H1 (cell line): Measurements from ENCODE around the gene RFLNA. TPM values are rescaled to one million over a fixed set of nuclear protein-coding genes. Genes with fewer than 3 reads are reported as not detected.

Experiments used
- CTCF ChIA-PET: fragments of 300-600 bp; sonication (Branson Sonifier 250); formaldehyde crosslinking; loops from one replicate; lab custom pipeline; 2021; ENCODE audit not compliant: partially characterized antibody; lab: Charles Lee
- POLR2A ChIA-PET: fragments of 300-600 bp; sonication (Branson Sonifier 250); formaldehyde crosslinking; loops from one replicate; lab custom pipeline; 2021; ENCODE audit warnings: inconsistent platforms; ENCODE audit not compliant: partially characterized antibody; lab: Charles Lee
- DNase-seq, 2 experiments: peaks; one replicate each; pipeline versions ENCODE4 v3.0.0 to v3.0.0-alpha.2; 2010 to 2022; ENCODE audit warnings: low spot score in 2 of 2, low read depth in 1 of 2, mixed read lengths in 1 of 2
- FAIRE-seq: peaks from 2 replicates; lab custom pipeline; 2011; peaks lifted over from hg19 to GRCh38; lab: Jason Lieb, UNC
- H2AFZ ChIP-seq: 2 replicates; pipeline ENCODE4 v1.8.1; 2012; ENCODE audit warnings: low read length, inconsistent platforms
- H2AK5ac ChIP-seq: 2 replicates; pipeline ENCODE4 v1.6.1; 2013; ENCODE audit warnings: low read depth, low read length
- H2BK120ac ChIP-seq: replicated peaks from 2 replicates; pipeline ENCODE3; 2013; ENCODE audit warnings: low read depth, low read length, inconsistent platforms
- H2BK12ac ChIP-seq: 2 replicates; pipeline ENCODE4 v1.6.1; 2013; ENCODE audit warnings: low read depth, low read length
- H2BK15ac ChIP-seq: 2 replicates; pipeline ENCODE4 v1.6.1; 2013; ENCODE audit warnings: low read length
- H2BK20ac ChIP-seq: 2 replicates; pipeline ENCODE4 v1.6.1; 2013; ENCODE audit warnings: low read length
- H2BK5ac ChIP-seq: 2 replicates; pipeline ENCODE4 v1.6.1; 2013; ENCODE audit warnings: low read depth, low read length
- H3K14ac ChIP-seq: 2 replicates; pipeline ENCODE4 v1.6.1; 2013; ENCODE audit warnings: inconsistent platforms; ENCODE audit not compliant: insufficient read length
- H3K18ac ChIP-seq: 2 replicates; pipeline ENCODE4 v1.6.1; 2013; ENCODE audit warnings: low read length; ENCODE audit errors: extremely low read depth
- H3K23ac ChIP-seq: 2 replicates; pipeline ENCODE4 v1.6.1; 2013; ENCODE audit warnings: inconsistent platforms; ENCODE audit not compliant: insufficient read length
- H3K23me2 ChIP-seq: 2 replicates; pipeline ENCODE4 v1.6.1; 2013; ENCODE audit warnings: low read depth, low read length
- H3K27ac ChIP-seq: 2 replicates; pipeline ENCODE4 v1.6.1; 2011; ENCODE audit warnings: low read depth, low read length, inconsistent platforms
- H3K27me3 ChIP-seq, 4 experiments: replicated peaks in 1 of 4; 1 replicate in 1 of 4; 2 replicates in 3 of 4; pipeline versions ENCODE4 v1.6.1 to v1.8.1; 2011 to 2013; ENCODE audit warnings: low read length in 3 of 4, mild to moderate bottlenecking in 3 of 4, inconsistent platforms in 2 of 4, mixed read lengths in 2 of 4, moderate library complexity in 1 of 4; ENCODE audit not compliant: control insufficient read depth in 3 of 4, insufficient read depth in 3 of 4; ENCODE audit errors: extremely low read depth in 1 of 4
- H3K36me3 ChIP-seq, 4 experiments: 2 replicates each; pipeline versions ENCODE4 v1.6.1 to v1.8.1; 2011 to 2013; ENCODE audit warnings: mild to moderate bottlenecking in 4 of 4, low read length in 3 of 4, moderate library complexity in 2 of 4, control low read depth in 1 of 4, inconsistent platforms in 1 of 4; ENCODE audit not compliant: insufficient read depth in 4 of 4, control insufficient read depth in 2 of 4
- H3K4ac ChIP-seq: replicated peaks from 2 replicates; pipeline ENCODE3; 2013; ENCODE audit warnings: low read length, low read depth, mixed read lengths, inconsistent platforms; ENCODE audit not compliant: insufficient read length
- H3K4me1 ChIP-seq, 4 experiments: replicated peaks in 1 of 4; 1 replicate in 1 of 4; 2 replicates in 3 of 4; pipeline versions ENCODE4 v1.6.1 to v1.8.1; 2011 to 2013; ENCODE audit warnings: low read length in 3 of 4, inconsistent platforms in 2 of 4, mixed read lengths in 1 of 4; ENCODE audit not compliant: insufficient read depth in 4 of 4, control insufficient read depth in 3 of 4
- H3K4me2 ChIP-seq, 2 experiments: 2 replicates each; pipeline versions ENCODE4 v1.6.1 to v1.8.1; 2011 to 2013; ENCODE audit warnings: low read depth in 2 of 2, low read length in 2 of 2, control low read depth in 1 of 2, inconsistent platforms in 1 of 2, mild to moderate bottlenecking in 1 of 2; ENCODE audit not compliant: insufficient read depth in 1 of 2
- H3K4me3 ChIP-seq, 4 experiments: fragments of 200-600, 300-600 bp in 1 of 4; sonication (generic), shearing (Covaris generic), sonication (Bioruptor Twin) in 1 of 4; 2 replicates each; pipeline versions ENCODE4 v1.5.1 to v1.8.1; 2011 to 2016; ENCODE audit warnings: low read length in 4 of 4, low read depth in 3 of 4, control low read depth in 2 of 4, inconsistent platforms in 2 of 4, mild to moderate bottlenecking in 2 of 4, mixed read lengths in 1 of 4, moderate library complexity in 1 of 4; ENCODE audit not compliant: insufficient read depth in 2 of 4; ENCODE audit errors: extremely low read depth in 1 of 4
- H3K56ac ChIP-seq: replicated peaks from 2 replicates; pipeline ENCODE3; 2013; ENCODE audit warnings: low read depth, mild to moderate bottlenecking, mixed read lengths, low read length, inconsistent platforms; ENCODE audit not compliant: insufficient read length
- H3K79me1 ChIP-seq: 2 replicates; pipeline ENCODE4 v1.6.1; 2013; ENCODE audit warnings: low read depth, low read length, control low read depth
- H3K79me2 ChIP-seq, 2 experiments: 2 replicates each; pipeline versions ENCODE4 v1.6.1 to v1.8.1; 2012 to 2013; ENCODE audit warnings: low read length in 2 of 2, mild to moderate bottlenecking in 2 of 2, inconsistent platforms in 1 of 2; ENCODE audit not compliant: insufficient read depth in 2 of 2, control insufficient read depth in 1 of 2
- H3K9ac ChIP-seq, 4 experiments: replicated peaks in 1 of 4; 1 replicate in 1 of 4; 2 replicates in 3 of 4; pipeline versions ENCODE4 v1.6.1 to v1.8.1; 2011 to 2013; ENCODE audit warnings: low read depth in 3 of 4, low read length in 3 of 4, control low read depth in 2 of 4, mild to moderate bottlenecking in 2 of 4, moderate library complexity in 2 of 4, inconsistent platforms in 1 of 4; ENCODE audit errors: extremely low read depth in 1 of 4
- H3K9me3 ChIP-seq, 2 experiments: 2 replicates each; pipeline versions ENCODE4 v1.6.1 to v1.8.1; 2012 to 2013; ENCODE audit warnings: mild to moderate bottlenecking in 2 of 2, moderate library complexity in 2 of 2, control low read depth in 1 of 2, inconsistent platforms in 1 of 2, low read depth in 1 of 2, low read length in 1 of 2, mixed read lengths in 1 of 2; ENCODE audit not compliant: insufficient read depth in 2 of 2
- H4K20me1 ChIP-seq, 2 experiments: replicated peaks in 1 of 2; 2 replicates each; pipeline versions ENCODE3 to v1.8.1; 2011 to 2013; ENCODE audit warnings: inconsistent platforms in 2 of 2, low read length in 2 of 2, mild to moderate bottlenecking in 1 of 2; ENCODE audit not compliant: insufficient read depth in 2 of 2, control insufficient read depth in 1 of 2
- H4K5ac ChIP-seq: 2 replicates; pipeline ENCODE4 v1.6.1; 2013; ENCODE audit warnings: low read length, low read depth, mixed read lengths, inconsistent platforms; ENCODE audit not compliant: insufficient read length
- H4K8ac ChIP-seq: 2 replicates; pipeline ENCODE4 v1.8.0; 2013; ENCODE audit warnings: mild to moderate bottlenecking, moderate library complexity, low read length, inconsistent platforms; ENCODE audit not compliant: insufficient read depth; ENCODE audit errors: extremely low read depth
- H4K91ac ChIP-seq: replicated peaks from 2 replicates; pipeline ENCODE3; 2013; ENCODE audit warnings: low read length, mixed read lengths, inconsistent platforms; ENCODE audit not compliant: insufficient read length
- ASH2L ChIP-seq: fragments of 200-600, 300-600 bp; sonication (generic); IDR thresholded peaks from one replicate; pipeline ENCODE4 v1.7.1; 2017; ENCODE audit warnings: low read length
- CBX5 ChIP-seq: fragments of 300-800, 300-1000 bp; sonication (generic); IDR thresholded peaks from 2 replicates; pipeline ENCODE4 v1.7.1; 2016; ENCODE audit warnings: antibody characterized with exemption, low read length, low read depth
- NANOG ChIP-seq: IDR thresholded peaks from 2 replicates; pipeline ENCODE4 v1.6.1; 2011; ENCODE audit warnings: low read length, low read depth, mild to moderate bottlenecking, inconsistent platforms; ENCODE audit not compliant: insufficient read depth, poor library complexity, severe bottlenecking
- SAP30 ChIP-seq: fragments of 300-600 bp; sonication (generic); IDR thresholded peaks from 2 replicates; pipeline ENCODE4 v1.7.1; 2012; ENCODE audit warnings: low read length, moderate library complexity, mild to moderate bottlenecking, inconsistent platforms; ENCODE audit not compliant: insufficient read depth, insufficient replicate concordance
- WGBS, 2 experiments: shearing (Covaris generic) in 1 of 2; methylation state at CpG; one replicate each; pipeline versions ENCODE4 v1.1.6 to v1.1.7; 2013 to 2015; ENCODE audit warnings: low lambda C conversion rate in 2 of 2, mixed read lengths in 2 of 2, inconsistent platforms in 1 of 2, low coverage in 1 of 2, missing lambda C conversion rate in 1 of 2; ENCODE audit not compliant: insufficient replicate concordance in 2 of 2, insufficient coverage in 1 of 2, insufficient read length in 1 of 2; ENCODE audit errors: extremely low coverage in 1 of 2, missing lambda C conversion rate in 1 of 2; 5-methylcytosine and 5-hydroxymethylcytosine counted together
- polyA plus RNA-seq, 7 experiments: library from polyadenylated mRNA; depleted of rRNA in 3 of 7; stranded (reverse) in 5 of 7; unstranded in 2 of 7; fragments of >200 nt in 5 of 7; fragments of 200-250 nt in 2 of 7; gene quantifications; 1 replicate in 5 of 7; 2 replicates in 1 of 7; 4 replicates in 1 of 7; pipeline versions ENCODE4 v1.2.1 to v1.2.3, GENCODE V29; 2011 to 2013; ENCODE audit warnings: missing spikeins in 2 of 7, mixed read lengths in 2 of 7
- total RNA-seq: library from RNA; stranded (reverse); fragmentation: NEBNext Ultra II Directional; extraction: Animal tissue kit (Norgen Biotek cat#: 25700); gene quantifications from 2 replicates; pipeline ENCODE4 v1.2.1, GENCODE V29; 2021
- TF ChIP-seq, protein P1 (sequence below): IDR thresholded peaks from 2 replicates; pipeline ENCODE4 v1.6.1; 2011; ENCODE audit warnings: low read depth, mild to moderate bottlenecking, low read length; ENCODE audit not compliant: insufficient read depth

RFLNA gene
- total and polyA plus RNA-seq, 2 of the 8 experiments (the other 6 are each of a cell fraction or from before 2014, with no cell fraction given), result 6.4 to 6.6 TPM

DNA sequence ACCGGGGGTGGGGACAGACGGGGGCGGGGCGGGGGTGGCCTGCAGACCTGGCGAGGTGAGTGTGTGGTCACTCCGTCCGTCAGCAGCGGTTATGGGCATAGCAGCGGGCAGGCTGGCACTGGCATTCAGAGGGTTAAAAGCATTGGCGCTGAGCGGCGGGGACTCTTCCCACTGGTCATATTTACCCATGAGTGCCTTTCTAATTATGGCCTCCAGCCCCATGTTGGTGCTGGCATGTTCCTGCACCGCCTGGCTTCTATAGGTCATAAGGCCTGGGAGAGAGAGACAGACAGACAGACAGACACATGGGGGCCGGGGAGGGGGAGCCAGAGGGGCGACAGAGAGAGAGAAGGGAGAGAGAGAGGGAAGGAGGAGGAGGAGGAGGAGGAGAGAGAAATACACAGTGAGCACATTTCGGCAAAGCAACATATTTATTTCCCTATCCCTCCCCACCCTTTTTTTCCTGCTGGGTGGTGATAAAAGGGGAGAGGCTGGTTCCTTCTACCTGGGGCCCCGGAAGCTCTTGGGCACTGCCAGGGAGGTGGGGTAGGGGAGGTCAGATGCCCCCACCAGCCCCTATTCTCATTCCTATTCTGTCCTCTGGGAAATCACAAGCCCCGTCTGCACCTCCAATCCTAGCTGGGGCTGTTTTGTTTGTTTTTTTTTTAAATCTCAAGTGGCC, 32.6 kb downstream of the RFLNA start:
- H3K14ac ChIP-seq, result no peak overlapping the region
- H3K4me3 ChIP-seq, result no peak overlapping the region
- DNase-seq, result no peak
- peaks cover 0 to 2% of the 10 kb centered on the region in 2 experiments for H4K20me1 ChIP-seq
- H3K4me1 ChIP-seq, result peaks cover 0 to 4% (median 0%) of the 10 kb centered on the region in 4 experiments; a peak in 2 of 7 replicates
- no peak overlapping the region; the same call in 1 of the 2 replicates for H4K8ac ChIP-seq
- no peak overlapping the region for H4K5ac ChIP-seq
- H2BK15ac ChIP-seq, result no peak overlapping the region
- H2BK12ac ChIP-seq, result no peak overlapping the region
- H2BK120ac ChIP-seq, result no peak overlapping the region
- H3K9me3 ChIP-seq, result peaks cover 16 to 18% of the 10 kb centered on the region in 2 experiments
- WGBS, 2 experiments, result 87% methylated on average over 13 of the region's 18 CpGs; no CpG with 5 or more reads in 1 of the 2 experiments
- no peak overlapping the region for H2AK5ac ChIP-seq
- no peaks in the 10 kb centered on the region for H3K27me3 ChIP-seq
- H2AFZ ChIP-seq, result no peak overlapping the region
- no peak overlapping the region for H2BK20ac ChIP-seq
- no peak for FAIRE-seq
- ChIA-PET CTCF (interaction anchor here (1.2 to 1.8 kb wide), 2 partner anchors 290 to 291 kb away, joined by 3 to 6 read pairs; no protein-coding TSS in a partner anchor), POLR2A (interaction anchor here (1.1 kb wide), 1 partner anchor 60 kb away, joined by 4 read pairs; no protein-coding TSS in a partner anchor)
- no peak overlapping the region for H2BK5ac ChIP-seq
- H3K79me2 ChIP-seq, result no peaks in the 10 kb centered on the region; a peak in 1 of 4 replicates
- no peak overlapping the region for H3K4ac ChIP-seq
- no peaks in the 10 kb centered on the region for H3K79me1 ChIP-seq
- H4K91ac ChIP-seq, result no peak overlapping the region
- no peak overlapping the region for H3K18ac ChIP-seq
- H3K23me2 ChIP-seq, result no peaks in the 10 kb centered on the region
- TF ChIP-seq, protein P1, sequence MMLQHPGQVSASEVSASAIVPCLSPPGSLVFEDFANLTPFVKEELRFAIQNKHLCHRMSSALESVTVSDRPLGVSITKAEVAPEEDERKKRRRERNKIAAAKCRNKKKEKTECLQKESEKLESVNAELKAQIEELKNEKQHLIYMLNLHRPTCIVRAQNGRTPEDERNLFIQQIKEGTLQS, result no peak
- TF ChIP-seq NANOG (no peak), SAP30 (no peak), ASH2L (no peak), CBX5 (no peak)
- no peak overlapping the region for H3K56ac ChIP-seq
- H3K9ac ChIP-seq, result no peak overlapping the region
- no peak overlapping the region for H3K4me2 ChIP-seq
- no peak overlapping the region for H3K27ac ChIP-seq
- no peak overlapping the region for H3K23ac ChIP-seq
- H3K36me3 ChIP-seq, result peaks cover 9 to 47% (median 33%) of the 10 kb centered on the region in 4 experiments; a peak in 7 of 8 replicates
